Smooth muscle cell (in vitro differentiated cells): Measurements from ENCODE around the gene HTT. TPM values are rescaled to one million over a fixed set of nuclear protein-coding genes. Genes with fewer than 3 reads are reported as not detected.

ENCODE experiments used
- DNase-seq: peaks from one replicate; lab custom pipeline; 2025; ENCODE audit not compliant: unreplicated experiment; lab: John Stamatoyannopoulos, UW
- H2AFZ ChIP-seq: fragments of 200-600 bp; sonication (generic); 2 replicates; pipeline ENCODE4 v1.6.0; 2016; ENCODE audit warnings: antibody characterized with exemption, low read depth, mild to moderate bottlenecking
- H3F3A ChIP-seq: fragments of 200-600 bp; sonication (generic); 2 replicates; pipeline ENCODE4 v1.6.0; 2017; ENCODE audit warnings: antibody characterized with exemption, low read depth
- H3K27ac ChIP-seq: fragments of 200-600 bp; sonication (generic); 2 replicates; pipeline ENCODE4 v1.5.1; 2016; ENCODE audit warnings: low read depth, mild to moderate bottlenecking
- H3K27me3 ChIP-seq: fragments of 200-600 bp; sonication (generic); 2 replicates; pipeline ENCODE4 v1.6.1; 2016; ENCODE audit warnings: low read depth, mild to moderate bottlenecking
- H3K36me3 ChIP-seq: fragments of 200-600 bp; sonication (generic); 2 replicates; pipeline ENCODE4 v1.5.1; 2016; ENCODE audit warnings: low read depth
- H3K4me1 ChIP-seq: fragments of 200-600 bp; sonication (generic); 2 replicates; pipeline ENCODE4 v1.5.1; 2016; ENCODE audit warnings: low read depth
- H3K4me2 ChIP-seq: fragments of 200-600 bp; sonication (generic); 2 replicates; pipeline ENCODE4 v1.6.0; 2016; ENCODE audit warnings: mild to moderate bottlenecking
- H3K4me3 ChIP-seq: fragments of 200-600 bp; sonication (generic); 2 replicates; pipeline ENCODE4 v1.5.1; 2016; ENCODE audit warnings: mild to moderate bottlenecking
- H3K79me2 ChIP-seq: fragments of 200-600 bp; sonication (generic); 2 replicates; pipeline ENCODE4 v1.6.0; 2016; ENCODE audit warnings: low read depth, mild to moderate bottlenecking
- H3K9ac ChIP-seq: fragments of 200-600 bp; sonication (generic); 2 replicates; pipeline ENCODE4 v1.6.0; 2016; ENCODE audit warnings: low read depth
- H3K9me3 ChIP-seq: fragments of 200-600 bp; sonication (generic); replicated peaks from 2 replicates; pipeline ENCODE4 v1.5.1; 2016; ENCODE audit warnings: low read depth
- H4K20me1 ChIP-seq: fragments of 200-600 bp; sonication (generic); 2 replicates; pipeline ENCODE4 v1.6.0; 2016; ENCODE audit warnings: low read depth
- CTCF ChIP-seq: fragments of 200-600 bp; sonication (generic); IDR thresholded peaks from 2 replicates; pipeline ENCODE4 v1.5.1; 2017; ENCODE audit warnings: borderline replicate concordance, mild to moderate bottlenecking, antibody characterized with exemption; ENCODE audit not compliant: insufficient read depth, poor library complexity, severe bottlenecking
- WGBS: methylation state at CpG from one replicate; pipeline ENCODE4 v1.1.7; 2016; ENCODE audit warnings: low lambda C conversion rate; 5-methylcytosine and 5-hydroxymethylcytosine counted together
- polyA plus RNA-seq: library from polyadenylated mRNA; unstranded; fragments of >200 nt; fragmentation: Nextera tagmentation; extraction: Ambion mirVana; gene quantifications from 2 replicates; pipeline ENCODE4 v1.2.1, GENCODE V29; 2016
- total RNA-seq: library from RNA; depleted of rRNA; stranded (reverse); fragments of >200 nt; gene quantifications from 2 replicates; pipeline ENCODE4 v1.2.3, GENCODE V29; 2014

HTT gene
- total and polyA plus RNA-seq, 2 experiments from 2014 or later: 7.1 to 16.4 TPM

GRCh38 chr4:3209551-3210325, 135.3 kb downstream of the HTT start:
- Histone ChIP-seq H3K4me2 (no peak overlapping the region), H3K79me2 (no peaks in the 10 kb centered on the region), H3F3A (no peaks in the 10 kb centered on the region), H3K9ac (no peak overlapping the region), H3K27ac (no peak overlapping the region), H3K36me3 (peaks cover 20% of the 10 kb centered on the region), H3K4me3 (no peak overlapping the region), H2AFZ (no peak overlapping the region), H3K4me1 (peaks cover 4% of the 10 kb centered on the region), H3K9me3 (no peaks in the 10 kb centered on the region), H4K20me1 (no peaks in the 10 kb centered on the region), H3K27me3 (no peaks in the 10 kb centered on the region)
- no peak for TF ChIP-seq CTCF
- no peak for DNase-seq
- WGBS: 99% methylated on average over 17 of the region's 17 CpGs

- Histone ChIP-seq H3K9me3 (no peaks in the 10 kb centered on the region), H3K27me3 (no peaks in the 10 kb centered on the region), H3K9ac (no peak overlapping the region), H3K36me3 (peaks cover 20% of the 10 kb centered on the region), H2AFZ (no peak overlapping the region), H3K27ac (no peak overlapping the region), H3K4me2 (no peak overlapping the region), H4K20me1 (no peaks in the 10 kb centered on the region), H3K4me3 (no peak overlapping the region), H3K4me1 (peaks cover 4% of the 10 kb centered on the region), H3F3A (no peaks in the 10 kb centered on the region), H3K79me2 (no peaks in the 10 kb centered on the region)
- 97% methylated on average over 6 of the region's 6 CpGs for WGBS
- DNase-seq: no peak
- no peak for TF ChIP-seq CTCF
Measured at GRCh38 chr4:3210467-3210866, 136.0 kb downstream of the HTT start.

- Histone ChIP-seq H3K4me2 (no peak overlapping the region), H3K27me3 (no peaks in the 10 kb centered on the region), H2AFZ (no peak overlapping the region), H3K9ac (no peak overlapping the region), H3K4me1 (no peaks in the 10 kb centered on the region), H4K20me1 (no peaks in the 10 kb centered on the region), H3K36me3 (peaks cover 13% of the 10 kb centered on the region), H3F3A (no peaks in the 10 kb centered on the region), H3K4me3 (no peak overlapping the region), H3K9me3 (no peaks in the 10 kb centered on the region), H3K79me2 (no peaks in the 10 kb centered on the region), H3K27ac (no peak overlapping the region)
- no peak for TF ChIP-seq CTCF
- DNase-seq: no peak
- WGBS: 98% methylated on average over 8 of the region's 8 CpGs
Measured at GRCh38 chr4:3211866-3212265, 137.4 kb downstream of the HTT start.
